GM04503 (cell line): ENCODE results near the gene CRAMP1.

Experiments used
- DNase-seq: peaks from one replicate; pipeline ENCODE4 v3.0.0-alpha.2; 2012; ENCODE audit warnings: low read depth

Gene CRAMP1

DNA sequence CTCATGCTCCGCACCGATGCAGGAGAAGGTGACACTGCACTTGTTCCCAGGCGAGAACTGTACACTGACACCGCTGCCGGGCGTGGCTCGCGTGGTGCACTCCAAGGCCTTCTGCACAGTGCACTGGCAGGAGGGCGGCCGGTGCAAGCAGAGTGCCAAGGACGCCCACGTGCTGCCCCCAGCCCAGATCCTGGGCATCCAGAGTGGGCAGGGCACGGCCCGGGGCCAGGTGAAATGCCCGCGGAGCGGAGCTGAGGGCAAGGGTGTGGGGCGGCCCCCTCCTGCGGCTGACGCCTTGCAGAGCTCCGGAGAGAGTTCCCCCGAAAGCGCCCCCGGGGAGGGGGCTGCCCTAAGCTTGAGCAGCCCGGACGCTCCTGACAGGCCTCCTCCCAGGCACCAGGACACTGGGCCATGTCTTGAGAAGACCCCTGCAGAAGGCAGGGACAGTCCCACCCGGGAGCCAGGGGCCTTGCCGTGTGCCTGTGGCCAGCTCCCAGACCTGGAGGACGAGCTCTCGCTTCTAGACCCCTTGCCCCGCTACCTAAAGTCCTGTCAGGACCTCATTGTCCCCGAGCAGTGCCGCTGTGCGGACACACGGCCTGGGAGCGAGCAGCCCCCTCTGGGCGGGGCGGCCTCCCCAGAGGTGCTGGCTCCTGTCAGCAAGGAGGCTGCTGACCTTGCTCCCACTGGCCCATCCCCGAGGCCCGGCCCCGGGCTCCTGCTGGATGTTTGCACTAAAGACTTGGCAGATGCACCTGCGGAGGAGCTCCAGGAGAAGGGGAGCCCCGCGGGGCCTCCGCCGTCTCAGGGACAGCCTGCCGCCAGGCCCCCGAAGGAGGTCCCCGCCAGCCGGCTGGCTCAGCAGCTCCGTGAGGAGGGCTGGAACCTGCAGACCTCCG, 44.0 kb downstream of the CRAMP1 start:
- DNase-seq = no peak

DNA sequence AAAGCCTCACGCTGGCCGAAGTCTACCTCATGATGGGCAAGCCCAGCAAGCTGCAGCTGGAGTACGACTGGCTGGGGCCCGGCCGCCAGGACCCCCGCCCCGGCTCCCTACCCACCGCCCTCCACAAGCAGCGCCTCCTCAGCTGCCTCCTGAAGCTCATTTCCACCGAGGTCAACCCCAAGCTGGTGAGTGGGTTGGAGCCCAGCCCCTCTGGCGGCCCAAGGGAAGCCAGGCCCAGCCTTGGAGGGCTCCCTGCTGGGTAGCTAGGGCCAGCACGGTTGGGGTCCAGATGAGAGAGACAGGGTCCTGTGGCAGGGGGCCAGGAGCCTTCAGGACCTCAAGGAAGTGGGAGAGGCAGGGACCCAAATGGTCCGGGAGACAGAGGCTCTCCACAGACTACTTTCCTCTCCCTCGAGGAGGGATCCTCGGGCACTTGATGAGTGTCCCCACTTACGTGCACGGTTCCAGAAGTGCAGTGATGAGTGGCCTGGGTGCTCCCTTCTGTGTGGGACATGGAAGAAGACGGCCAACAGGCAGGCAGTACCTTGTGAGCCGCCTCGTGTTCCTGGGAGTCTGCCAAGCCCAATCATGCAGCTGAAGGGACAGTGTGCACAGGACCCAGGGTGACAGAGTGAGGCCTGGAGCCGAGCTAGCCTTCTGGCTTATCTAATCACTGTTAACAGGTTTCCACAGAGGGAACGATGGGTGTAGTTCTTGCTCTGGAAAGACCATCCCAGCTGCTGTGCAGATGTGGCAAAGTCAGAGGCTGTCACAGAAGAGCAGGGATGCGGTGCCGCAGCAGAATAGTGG, 44.9 kb downstream of the CRAMP1 start:
- DNase-seq = no peak

DNA sequence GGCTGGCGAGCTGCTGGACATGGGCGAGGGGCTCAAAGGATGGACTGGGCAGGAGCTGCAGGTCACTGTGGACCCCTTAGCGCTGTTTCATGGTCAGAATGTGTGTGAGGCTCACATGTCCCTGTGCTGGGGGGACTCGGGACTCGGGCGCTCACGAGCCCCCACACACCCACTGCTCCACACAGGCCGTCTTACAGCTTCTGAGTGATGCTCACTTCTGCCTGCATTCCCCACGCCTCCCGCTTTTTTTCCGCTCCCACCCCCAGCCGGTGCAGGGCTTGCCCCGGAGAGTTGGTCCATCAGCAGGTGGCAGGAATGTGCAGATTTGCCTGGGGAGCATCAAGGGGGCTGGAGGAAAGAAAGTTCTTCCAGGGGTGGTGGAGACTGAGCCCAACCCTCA, 45.7 kb downstream of the CRAMP1 start:
- no peak for DNase-seq

DNA sequence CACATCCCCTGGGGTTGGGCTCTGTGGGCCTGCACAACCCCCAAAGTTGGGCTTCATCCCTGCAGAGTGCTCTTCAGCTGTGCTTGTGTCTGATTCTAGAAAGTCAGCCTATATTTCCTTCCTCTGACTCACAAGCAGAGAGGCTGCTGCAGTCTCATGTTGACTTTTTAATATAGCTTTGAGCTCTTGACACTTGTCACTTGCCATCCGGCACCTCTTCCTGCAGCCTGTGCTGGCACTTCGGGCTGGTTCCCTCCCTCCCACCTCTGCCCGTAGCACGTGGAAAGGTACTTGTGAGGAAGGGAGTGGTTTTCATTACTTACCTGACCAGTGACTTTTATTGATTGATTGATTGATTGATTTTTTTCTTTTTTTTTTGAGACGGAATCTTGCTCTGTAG, 46.9 kb downstream of the CRAMP1 start:
- DNase-seq = no peak

DNA sequence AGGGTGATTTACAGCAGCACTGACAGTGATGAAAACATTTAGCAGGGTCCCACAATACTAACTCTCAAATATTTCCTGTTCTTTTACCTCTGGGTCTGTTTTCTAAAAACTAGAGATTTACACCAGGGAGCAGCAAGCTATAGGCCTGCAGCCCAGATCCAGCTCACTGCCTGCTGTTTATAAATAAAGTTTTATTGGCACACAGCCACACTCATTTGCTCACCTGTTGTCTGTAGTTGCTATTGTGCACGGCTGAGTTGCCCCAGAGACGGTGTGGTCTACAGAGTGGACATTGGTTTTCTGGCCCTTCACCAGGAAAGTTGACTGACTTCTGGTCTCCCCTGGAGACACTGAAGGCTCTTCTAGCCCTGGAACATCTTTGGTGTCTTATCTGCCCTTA, 49.7 kb downstream of the CRAMP1 start:
- no peak for DNase-seq

DNA sequence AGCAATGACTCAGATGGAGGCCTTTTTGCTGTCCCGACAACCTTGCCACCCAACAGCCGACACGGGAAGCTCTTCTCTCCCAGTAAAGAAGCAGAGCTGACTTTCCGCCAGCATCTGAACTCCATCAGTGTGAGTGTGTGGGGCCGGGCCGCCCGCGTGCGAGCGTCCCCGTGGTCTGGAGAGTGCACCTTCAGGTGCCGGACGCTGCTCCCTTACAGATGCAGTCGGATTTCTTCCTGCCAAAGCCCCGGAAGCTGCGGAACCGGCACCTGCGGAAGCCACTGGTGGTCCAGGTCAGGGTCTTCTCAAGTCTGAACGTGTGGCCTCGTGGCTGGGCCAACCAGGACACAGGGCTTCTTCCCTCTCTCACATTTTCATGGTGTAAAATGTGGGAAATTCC, 50.4 kb downstream of the CRAMP1 start:
- DNase-seq = no peak

DNA sequence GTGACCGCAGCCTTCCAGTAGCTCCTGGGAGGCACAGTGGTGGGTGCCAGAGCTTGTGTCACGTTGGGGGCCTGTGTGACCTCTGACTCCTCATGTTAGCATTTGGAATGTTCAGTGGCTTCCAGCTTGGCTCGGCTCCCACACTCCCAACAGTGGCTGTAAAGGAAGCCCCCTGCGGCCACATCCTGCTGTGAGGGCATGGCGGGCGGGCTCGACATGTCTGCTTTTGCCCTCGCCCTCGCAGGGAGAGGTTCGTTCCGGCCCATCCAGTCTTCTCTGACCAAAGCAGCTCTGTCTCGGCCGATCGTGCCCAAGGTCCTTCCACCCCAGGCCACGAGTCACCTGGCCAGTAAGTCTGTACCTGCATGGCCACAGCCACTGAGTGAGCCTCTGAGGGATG, 53.7 kb downstream of the CRAMP1 start:
- DNase-seq = no peak

DNA sequence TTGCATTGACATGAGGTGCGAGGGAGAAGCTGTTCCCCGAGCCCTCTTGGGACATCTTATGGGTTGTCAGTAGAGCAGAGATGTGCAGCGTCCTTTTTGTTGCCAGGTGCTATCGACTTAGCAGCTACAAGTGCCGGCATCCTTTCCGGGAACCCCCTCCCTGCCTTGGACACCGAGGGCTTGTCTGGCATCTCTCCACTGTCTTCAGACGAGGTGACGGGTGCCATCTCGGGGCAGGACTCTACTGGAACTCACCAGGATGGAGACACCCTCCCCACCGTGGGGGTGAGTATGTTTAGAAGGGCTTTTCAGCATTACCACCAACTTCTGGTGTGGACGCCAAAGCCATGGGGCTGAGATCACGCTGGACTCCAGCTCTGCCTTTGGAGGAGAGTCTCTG, 54.2 kb downstream of the CRAMP1 start:
- DNase-seq = no peak

DNA sequence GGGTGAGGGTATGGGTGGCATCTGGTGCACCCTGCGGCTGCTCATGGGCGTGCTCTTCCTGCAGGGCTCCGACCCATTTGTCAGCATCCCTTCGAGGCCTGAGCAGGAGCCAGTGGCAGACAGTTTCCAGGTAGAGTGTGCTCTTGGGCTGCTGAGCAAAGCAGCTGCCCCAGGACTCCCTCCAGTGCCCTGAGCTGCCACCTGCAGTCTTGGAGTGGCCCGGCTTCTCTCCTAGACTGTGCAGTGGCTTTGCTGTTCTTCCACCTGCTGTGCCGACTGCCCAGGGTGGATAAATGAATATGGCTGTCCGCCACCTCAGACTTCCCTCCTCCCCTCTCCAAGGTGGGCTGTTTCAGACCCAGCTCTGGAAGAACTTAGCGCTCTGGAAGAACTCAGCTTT, 55.1 kb downstream of the CRAMP1 start:
- DNase-seq = no peak

DNA sequence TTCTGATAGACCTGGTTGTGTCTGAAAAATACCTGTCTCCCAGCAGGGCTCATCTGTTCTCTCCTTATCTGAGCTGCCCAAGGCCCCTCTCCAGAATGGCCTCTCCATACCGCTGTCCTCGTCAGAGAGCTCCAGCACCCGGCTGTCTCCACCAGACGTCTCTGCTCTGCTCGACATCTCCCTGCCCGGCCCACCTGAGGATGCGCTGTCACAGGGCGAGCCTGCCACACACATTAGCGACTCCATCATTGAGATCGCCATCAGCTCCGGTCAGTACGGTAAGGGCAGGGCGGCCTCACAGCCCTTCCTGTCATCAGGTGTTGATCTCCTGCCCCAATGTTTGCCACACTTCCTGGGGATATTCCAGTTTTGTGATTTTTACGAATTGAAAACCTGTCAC, 55.8 kb downstream of the CRAMP1 start:
- no peak for DNase-seq

DNA sequence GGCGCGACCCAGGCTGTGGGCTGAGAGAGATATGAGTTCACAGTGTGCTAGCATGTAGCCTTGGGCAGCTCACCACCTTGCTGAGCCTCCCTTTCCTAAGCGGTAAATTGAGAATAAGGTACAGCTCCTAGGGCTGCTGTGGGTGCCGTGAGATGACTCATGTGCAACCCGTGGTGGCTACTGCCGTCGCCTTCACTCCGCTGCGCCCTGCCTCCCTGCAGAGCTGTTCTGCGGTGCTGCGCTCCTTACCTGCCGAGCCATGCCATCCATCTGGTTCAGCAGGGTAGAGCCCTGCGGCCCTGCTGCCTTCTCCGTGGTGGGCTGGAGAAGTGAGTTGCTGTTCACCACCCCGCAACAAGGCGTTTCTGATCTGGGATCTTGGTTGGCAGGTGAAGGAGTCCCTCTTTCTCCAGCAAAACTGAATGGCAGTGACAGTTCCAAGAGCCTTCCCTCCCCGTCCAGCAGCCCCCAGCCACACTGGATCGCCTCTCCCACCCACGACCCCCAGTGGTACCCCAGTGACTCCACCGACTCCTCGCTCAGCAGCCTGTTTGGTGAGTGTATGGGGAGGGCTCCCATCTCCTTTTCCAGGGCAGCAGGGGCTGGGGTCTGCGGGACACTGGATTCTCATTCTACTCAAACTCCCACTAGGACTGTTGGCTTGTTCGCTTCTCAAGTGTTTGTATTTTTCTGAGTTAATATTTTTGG, 56.6 kb downstream of the CRAMP1 start:
- DNase-seq = no peak

DNA sequence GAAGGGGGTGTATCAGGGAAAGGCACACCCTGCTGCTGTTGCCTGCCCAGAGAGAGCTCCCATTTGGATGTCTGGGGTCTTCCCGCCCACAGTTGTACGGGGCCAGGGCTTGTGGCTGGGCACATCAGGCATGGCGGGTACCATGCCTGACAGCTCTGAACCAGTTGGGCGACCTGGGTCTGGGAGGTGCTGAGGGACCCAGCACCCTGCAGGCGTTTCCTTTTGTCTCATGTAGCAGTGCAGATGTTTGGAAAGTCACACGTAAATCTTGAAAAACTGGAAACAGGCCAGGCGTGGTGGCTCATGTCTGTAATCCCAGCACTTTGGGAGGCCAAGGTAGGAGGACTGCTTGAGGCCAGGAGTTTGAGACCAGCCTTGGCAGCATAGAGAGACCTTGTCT, 57.5 kb downstream of the CRAMP1 start:
- DNase-seq = no peak

DNA sequence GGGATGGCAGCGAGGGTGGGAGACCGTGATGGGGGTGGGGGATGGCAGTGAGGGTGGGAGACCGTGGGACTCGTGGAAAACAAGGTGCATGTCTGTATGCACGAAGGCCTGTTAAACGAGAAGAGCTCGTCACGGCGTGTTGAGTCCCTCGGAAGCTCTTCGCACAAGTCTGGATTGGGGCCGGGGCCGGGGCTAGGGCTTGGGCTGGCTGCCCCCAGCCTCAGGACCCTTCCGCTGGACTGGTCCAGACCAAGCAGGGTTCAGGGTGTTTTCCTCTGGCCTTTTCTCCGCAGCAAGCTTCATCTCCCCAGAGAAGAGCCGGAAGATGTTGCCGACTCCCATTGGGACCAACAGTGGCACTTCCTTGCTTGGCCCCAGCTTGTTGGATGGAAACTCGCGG, 58.2 kb downstream of the CRAMP1 start:
- no peak for DNase-seq

DNA sequence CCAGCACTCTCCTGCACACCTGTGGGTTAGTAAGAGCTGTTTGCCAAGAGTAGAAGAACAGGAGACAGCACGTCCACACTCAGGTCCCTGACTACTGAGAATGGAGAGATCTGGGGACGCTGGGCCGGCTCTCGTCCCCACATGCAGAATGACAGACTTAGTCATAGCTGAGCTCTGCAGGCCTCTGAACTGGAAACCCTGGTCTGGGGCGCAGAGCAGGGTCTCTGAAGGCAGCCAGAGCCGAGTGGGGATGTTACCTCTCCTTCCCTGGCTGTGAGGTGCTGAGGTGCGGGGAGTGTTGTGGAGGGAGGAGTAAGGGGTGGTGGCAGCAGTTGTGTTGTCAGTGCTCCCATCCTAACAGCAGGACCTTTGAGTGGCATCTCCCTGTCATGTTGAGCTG, 58.7 kb downstream of the CRAMP1 start:
- no peak for DNase-seq

DNA sequence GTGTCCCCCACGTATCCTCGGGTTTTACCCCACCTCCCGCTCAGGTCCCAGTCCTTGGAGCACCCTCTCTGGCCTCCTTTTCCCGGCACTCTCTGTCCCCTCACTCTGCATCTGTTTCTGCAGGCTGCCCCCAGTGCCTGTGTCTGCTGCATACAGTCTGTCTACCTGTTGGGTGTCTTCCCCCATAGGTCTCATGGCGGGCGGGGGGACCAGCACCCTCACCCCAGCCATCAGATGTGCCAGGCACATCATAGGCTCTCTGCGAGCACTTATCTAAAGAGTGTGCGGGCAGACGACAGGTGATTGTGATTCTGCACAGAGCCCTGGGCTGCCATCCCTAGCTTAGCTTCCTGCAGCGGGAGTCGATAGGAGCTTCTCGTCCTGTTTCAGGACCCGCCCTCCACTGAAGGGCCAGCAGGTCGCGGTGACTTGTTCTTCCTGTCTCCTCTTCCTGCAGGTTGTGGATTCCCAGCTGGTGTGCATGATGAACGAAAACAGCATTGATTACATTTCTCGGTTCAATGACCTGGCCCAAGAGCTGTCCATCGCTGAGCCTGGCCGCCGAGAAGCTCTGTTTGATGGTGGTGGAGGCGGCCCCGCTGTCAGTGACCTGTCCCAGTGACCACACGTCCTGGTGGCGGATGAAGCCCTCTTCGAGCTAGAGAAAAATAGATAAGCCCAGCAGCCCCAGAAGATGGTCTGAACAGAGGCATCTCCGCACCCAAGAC, 61.4 kb downstream of the CRAMP1 start:
- no peak for DNase-seq

DNA sequence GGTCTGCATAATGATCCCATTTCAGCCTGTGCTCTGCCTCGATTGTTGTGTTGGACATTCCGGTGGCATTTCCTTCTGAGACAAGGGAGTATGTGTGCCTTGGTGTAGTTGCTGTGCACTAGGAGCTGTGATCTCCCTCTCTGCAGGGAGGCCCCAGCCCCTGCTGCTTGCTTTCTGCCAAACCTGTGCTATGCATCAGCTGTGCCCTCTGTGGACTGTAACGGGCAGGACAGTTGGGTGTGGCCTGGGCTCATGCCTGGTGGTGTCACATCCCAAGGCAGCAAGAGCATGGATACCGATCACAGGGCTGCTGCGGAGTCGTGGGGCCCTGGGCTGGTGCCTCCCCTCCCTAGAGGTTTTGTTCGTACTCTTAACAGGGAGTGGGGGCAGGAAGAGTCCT, 62.1 kb downstream of the CRAMP1 start:
- DNase-seq = no peak

DNA sequence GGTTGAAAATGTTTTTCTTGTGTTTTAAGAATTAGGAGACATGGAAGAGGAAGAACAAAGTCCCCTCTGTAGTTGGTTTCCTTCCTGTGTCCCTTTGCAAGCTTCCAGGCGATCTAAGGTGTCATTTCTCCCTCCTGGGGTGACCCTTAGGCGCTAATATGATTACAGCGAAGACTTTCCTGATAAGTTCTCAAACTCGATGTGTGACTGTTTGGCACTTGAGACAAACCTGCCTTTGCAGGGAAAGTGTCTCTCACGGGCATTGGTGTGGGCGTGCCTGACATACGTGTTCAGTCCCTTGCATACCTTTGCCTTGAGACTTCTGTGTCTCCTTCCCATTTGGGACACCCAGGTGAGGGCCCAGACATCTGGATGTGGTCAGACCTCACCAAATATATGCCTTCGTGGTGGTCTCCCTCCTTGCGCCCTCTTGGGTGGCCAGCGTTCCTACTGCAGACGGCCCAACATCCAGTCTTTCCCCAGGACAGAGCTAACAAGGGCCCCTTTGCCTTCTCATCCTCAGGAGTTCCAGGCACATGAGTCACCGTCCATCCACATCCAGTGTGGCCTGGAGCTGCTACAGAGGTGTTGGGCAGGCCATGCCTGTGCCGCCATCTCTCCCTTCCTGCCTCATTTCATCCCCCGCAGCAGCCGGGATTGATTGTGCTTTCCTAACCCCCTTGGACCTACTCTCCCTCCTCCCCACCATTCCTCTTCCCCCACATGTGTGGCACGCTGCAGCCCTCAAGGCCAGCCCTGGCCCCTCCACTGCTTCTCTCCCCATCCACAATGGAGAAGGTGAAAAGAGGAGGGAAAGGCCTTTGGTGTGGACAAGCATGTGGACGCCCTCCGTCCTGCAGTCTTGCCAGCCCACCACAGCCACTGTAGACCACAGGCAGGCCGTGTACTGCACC, 62.8 kb downstream of the CRAMP1 start:
- DNase-seq = no peak

DNA sequence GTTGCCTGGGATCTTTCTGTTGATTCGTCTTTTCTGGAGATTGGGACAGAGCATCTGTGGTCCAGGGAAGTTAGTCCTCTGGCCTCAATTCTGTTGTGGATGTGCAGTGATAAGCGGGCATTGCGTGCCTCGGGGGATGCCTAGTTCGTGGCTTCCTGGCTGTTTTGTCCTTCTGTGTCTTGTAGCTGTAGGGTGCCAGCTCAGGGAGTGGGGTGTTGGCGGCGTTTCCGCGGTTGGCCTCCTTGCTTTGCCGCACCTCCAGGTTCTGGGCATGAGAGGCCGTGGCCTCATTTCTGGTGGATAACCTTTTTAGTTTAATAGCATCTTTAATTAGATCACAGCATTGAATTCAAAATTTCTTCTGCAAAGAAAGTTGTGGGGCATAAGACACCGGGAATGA, 64.5 kb downstream of the CRAMP1 start:
- DNase-seq = no peak

DNA sequence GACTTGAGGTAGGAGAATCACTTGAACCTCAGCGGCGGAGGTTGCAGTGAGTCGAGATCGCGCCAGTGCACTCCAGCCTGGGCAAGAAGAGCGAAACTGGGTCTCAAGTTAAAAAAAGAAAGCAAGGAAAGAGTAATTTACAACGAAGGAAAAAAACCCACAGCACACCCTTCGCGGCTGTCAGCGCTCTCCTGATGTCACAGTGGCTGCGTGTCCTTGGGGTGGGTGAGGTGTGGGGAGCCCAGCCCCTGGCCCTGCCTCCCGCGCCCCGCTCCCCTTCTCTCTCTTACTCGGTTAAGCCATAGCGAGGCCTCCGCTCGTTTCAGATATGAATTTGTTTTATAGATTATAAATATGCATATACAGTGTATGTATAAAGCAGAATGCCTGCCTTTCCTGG, 65.2 kb downstream of the CRAMP1 start:
- DNase-seq = no peak

DNA sequence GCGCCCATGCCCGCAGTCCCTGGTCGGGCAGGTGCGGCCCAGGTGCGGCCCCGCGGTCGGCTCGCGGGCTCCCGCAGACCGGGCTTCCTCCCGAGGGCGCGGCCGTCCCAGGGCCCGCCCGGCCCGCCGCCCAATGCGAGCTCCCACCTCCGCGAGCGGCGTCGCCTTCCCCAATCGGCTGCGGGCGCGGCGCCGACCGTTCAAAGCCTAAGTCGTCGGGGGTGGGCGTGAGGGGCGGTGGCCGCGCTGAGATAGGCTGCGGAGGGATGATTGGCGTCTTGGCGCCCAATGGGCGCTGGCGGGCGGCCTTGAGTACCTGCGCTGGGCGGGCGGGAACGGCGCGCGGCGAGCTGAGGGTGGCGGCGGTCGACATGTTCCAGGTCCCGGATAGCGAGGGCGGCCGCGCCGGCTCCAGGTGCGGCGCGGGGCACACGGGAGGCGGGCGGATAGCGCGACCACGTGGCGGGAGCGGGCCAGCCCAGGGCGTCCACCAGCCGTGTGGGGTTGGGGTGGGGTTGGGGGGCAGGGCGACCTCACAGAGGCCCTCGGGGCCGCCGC, 65.9 kb downstream of the CRAMP1 start, which contains the start of gene JPT2:
Gene JPT2, plus strand, starts transcription at position 338 of the 558 bp plus-strand sequence. Its CDS starts 34 bp downstream, at position 372.
- peak; percentile 73 for DNase-seq
